HepG2 (cell line): ENCODE measurements around the gene VTN. TPM values are rescaled to one million over a fixed set of nuclear protein-coding genes. Genes with fewer than 3 reads are reported as not detected.
A peak's percentile ranks its signal among the peaks of the same experiment; 100 is the strongest.

ENCODE experiments used
- ATAD3A ChIP-seq: sonication (generic); formaldehyde crosslinking; IDR thresholded peaks from 2 replicates; pipeline ENCODE4 v1.4.0; 2020; ENCODE audit warnings: missing genetic modification reagents
- GZF1 ChIP-seq: sonication (generic); formaldehyde crosslinking; IDR thresholded peaks from 2 replicates; pipeline ENCODE4 v1.5.1; 2020; ENCODE audit warnings: mild to moderate bottlenecking, missing genetic modification reagents
- HNF4A ChIP-seq: sonication (generic); formaldehyde crosslinking; IDR thresholded peaks from 2 replicates; pipeline ENCODE4 v1.4.0; 2020; ENCODE audit warnings: missing genetic modification reagents
- KMT2A ChIP-seq: sonication (generic); formaldehyde crosslinking; IDR thresholded peaks from 2 replicates; pipeline ENCODE4 v1.4.0; 2020; ENCODE audit warnings: missing genetic modification reagents
- MATR3 ChIP-seq: sonication (generic); formaldehyde crosslinking; IDR thresholded peaks from 2 replicates; pipeline ENCODE4 v1.4.0; 2020; ENCODE audit warnings: missing genetic modification reagents
- ONECUT2 ChIP-seq: sonication (generic); formaldehyde crosslinking; IDR thresholded peaks from 2 replicates; pipeline ENCODE4 v1.4.0; 2020; ENCODE audit warnings: missing genetic modification reagents
- PITX1 ChIP-seq: sonication (generic); formaldehyde crosslinking; IDR thresholded peaks from 2 replicates; pipeline ENCODE4 v1.5.1; 2020; ENCODE audit warnings: mild to moderate bottlenecking, missing genetic modification reagents
- SMAD3 ChIP-seq: sonication (generic); formaldehyde crosslinking; IDR thresholded peaks from 2 replicates; pipeline ENCODE4 v1.4.0; 2020; ENCODE audit warnings: missing genetic modification reagents
- ZBTB3 ChIP-seq: sonication (generic); formaldehyde crosslinking; IDR thresholded peaks from 2 replicates; pipeline ENCODE4 v1.4.0; 2020; ENCODE audit warnings: low read depth, mild to moderate bottlenecking, moderate library complexity, missing genetic modification reagents, borderline replicate concordance
- ZFP36 ChIP-seq: fragments of 150-350 bp; IDR thresholded peaks from 2 replicates; pipeline ENCODE4 v1.6.1; 2018; ENCODE audit warnings: borderline replicate concordance, low read length, low read depth; ENCODE audit not compliant: partially characterized antibody
- ZKSCAN8 ChIP-seq: IDR thresholded peaks from 2 replicates; pipeline ENCODE4 v1.6.1; 2016; ENCODE audit warnings: borderline replicate concordance, missing genetic modification reagents, missing compliant biosample characterization
- ZNF207 ChIP-seq: fragments of 450-650 bp; IDR thresholded peaks from 2 replicates; pipeline ENCODE4 v1.6.1; 2016; ENCODE audit warnings: antibody characterized with exemption, borderline replicate concordance
- ZNF567 ChIP-seq: sonication (generic); formaldehyde crosslinking; IDR thresholded peaks from 2 replicates; pipeline ENCODE4 v1.8.1; 2023; ENCODE audit warnings: mild to moderate bottlenecking, missing genetic modification reagents, borderline replicate concordance
- ZNF713 ChIP-seq: sonication (generic); formaldehyde crosslinking; IDR thresholded peaks from 2 replicates; pipeline ENCODE4 v1.4.0; 2020; ENCODE audit warnings: mild to moderate bottlenecking, missing genetic modification reagents
- ZNF768 ChIP-seq: sonication (generic); formaldehyde crosslinking; IDR thresholded peaks from 2 replicates; pipeline ENCODE4 v1.4.0; 2020; ENCODE audit warnings: missing genetic modification reagents
- polyA plus RNA-seq, 8 experiments: library from polyadenylated mRNA; depleted of rRNA in 3 of 8; stranded (reverse) in 7 of 8; unstranded in 1 of 8; fragments of >200 nt; fragmentation: Illumina TruSeq in 4 of 8; extraction: Trizol in 4 of 8; gene quantifications; 2 replicates each; pipeline versions ENCODE4 v1.2.1 to v1.2.3, GENCODE V29; 2011 to 2016; ENCODE audit warnings: low read depth in 4 of 8, missing spikeins in 1 of 8, mixed read lengths in 1 of 8; ENCODE audit not compliant: insufficient read depth in 1 of 8
- total RNA-seq, 5 experiments: library from RNA; depleted of rRNA; stranded (reverse); fragments of >200 nt; fragmentation: Illumina TruSeq; extraction: Trizol; gene quantifications; 2 replicates each; pipeline ENCODE4 v1.2.3, GENCODE V29; 2016; ENCODE audit warnings: low read depth in 1 of 5
- TF ChIP-seq, protein P1 (sequence below): sonication (generic); formaldehyde crosslinking; IDR thresholded peaks from 2 replicates; pipeline ENCODE4 v1.5.0; 2020; ENCODE audit warnings: mild to moderate bottlenecking, missing genetic modification reagents
- TF ChIP-seq, protein P2 (sequence below): sonication (generic); formaldehyde crosslinking; IDR thresholded peaks from 2 replicates; pipeline ENCODE4 v1.5.1; 2020; ENCODE audit warnings: missing genetic modification reagents, mild to moderate bottlenecking, borderline replicate concordance
- TF ChIP-seq, protein P3 (sequence below): sonication (generic); formaldehyde crosslinking; IDR thresholded peaks from 2 replicates; pipeline ENCODE4 v1.4.0; 2020; ENCODE audit warnings: low read depth, missing genetic modification reagents
- TF ChIP-seq, protein P4 (sequence below): IDR thresholded peaks from 2 replicates; pipeline ENCODE4 v1.6.1; 2016; ENCODE audit warnings: low read depth
- TF ChIP-seq, protein P5 (sequence below): sonication (generic); formaldehyde crosslinking; IDR thresholded peaks from 2 replicates; pipeline ENCODE4 v1.8.1; 2023; ENCODE audit warnings: mild to moderate bottlenecking, missing genetic modification reagents

The VTN gene
- total and polyA plus RNA-seq, 2 of the 13 experiments (the other 11 are each of a cell fraction or from before 2014, with no cell fraction given), result 108 to 131 TPM

DNA sequence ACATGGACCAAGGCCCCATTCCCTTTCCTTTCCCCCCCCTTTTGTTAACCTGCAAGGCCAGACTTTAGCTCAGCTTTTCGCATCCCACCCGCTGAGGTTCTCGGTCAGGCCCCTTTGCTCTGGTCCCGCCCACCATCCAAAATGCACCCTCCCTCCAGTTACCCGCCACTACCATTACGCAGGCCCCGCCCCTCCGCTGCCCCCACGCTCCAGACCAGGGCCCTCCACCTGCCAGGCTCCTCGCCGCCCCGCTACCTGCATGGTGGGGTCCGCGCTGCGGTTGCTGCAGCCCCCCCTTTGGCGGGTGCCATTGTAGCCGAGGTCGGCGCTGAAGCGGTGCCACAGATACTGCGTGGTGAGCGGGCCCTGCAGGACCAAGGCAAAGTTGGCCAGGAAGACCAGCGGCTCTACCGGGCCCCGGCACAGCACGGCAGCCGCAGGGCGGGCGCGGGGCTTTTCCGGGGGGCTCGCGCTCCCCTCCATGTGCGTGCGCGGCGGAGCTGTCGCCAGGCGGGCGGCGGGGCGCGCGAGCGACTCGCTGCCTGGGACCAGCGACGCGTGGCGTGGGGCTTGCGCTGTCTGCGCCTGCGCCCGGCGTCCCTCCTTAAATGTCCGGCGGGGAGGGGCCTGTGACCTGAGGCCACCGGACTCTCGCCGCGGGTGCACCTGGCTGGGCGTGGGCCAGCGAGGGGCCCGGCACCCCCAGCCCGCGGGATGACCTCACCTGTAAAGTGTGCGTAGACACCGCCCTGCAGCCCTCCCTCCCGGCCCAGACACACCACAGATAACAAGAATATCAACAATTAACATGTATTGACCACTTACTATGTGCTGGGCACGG, 35.7 kb upstream of the VTN start, which contains the start of gene SLC46A1 (continued):
- TF ChIP-seq, protein P1, sequence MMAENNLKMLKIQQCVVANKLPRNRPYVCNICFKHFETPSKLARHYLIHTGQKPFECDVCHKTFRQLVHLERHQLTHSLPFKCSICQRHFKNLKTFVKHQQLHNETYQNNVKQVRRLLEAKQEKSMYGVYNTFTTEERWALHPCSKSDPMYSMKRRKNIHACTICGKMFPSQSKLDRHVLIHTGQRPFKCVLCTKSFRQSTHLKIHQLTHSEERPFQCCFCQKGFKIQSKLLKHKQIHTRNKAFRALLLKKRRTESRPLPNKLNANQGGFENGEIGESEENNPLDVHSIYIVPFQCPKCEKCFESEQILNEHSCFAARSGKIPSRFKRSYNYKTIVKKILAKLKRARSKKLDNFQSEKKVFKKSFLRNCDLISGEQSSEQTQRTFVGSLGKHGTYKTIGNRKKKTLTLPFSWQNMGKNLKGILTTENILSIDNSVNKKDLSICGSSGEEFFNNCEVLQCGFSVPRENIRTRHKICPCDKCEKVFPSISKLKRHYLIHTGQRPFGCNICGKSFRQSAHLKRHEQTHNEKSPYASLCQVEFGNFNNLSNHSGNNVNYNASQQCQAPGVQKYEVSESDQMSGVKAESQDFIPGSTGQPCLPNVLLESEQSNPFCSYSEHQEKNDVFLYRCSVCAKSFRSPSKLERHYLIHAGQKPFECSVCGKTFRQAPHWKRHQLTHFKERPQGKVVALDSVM, result no peak
- TF ChIP-seq MATR3 (no peak), ZBTB3 (CRISPR knock-in tag) (peak; percentile 33; the same call in 1 of the 2 replicates), ATAD3A (CRISPR knock-in tag) (no peak), SMAD3 (CRISPR knock-in tag) (no peak), PITX1 (CRISPR knock-in tag) (no peak), GZF1 (CRISPR knock-in tag) (no peak), ZNF207 (no peak), ZNF768 (CRISPR knock-in tag) (peak; percentile 34; the same call in 1 of the 2 replicates), ZKSCAN8 (CRISPR knock-in tag) (no peak), ZFP36 (no peak), ONECUT2 (CRISPR knock-in tag) (no peak), KMT2A (CRISPR knock-in tag) (peak; percentile 23), ZNF567 (no peak), HNF4A (CRISPR knock-in tag) (no peak; the same call in 1 of the 2 replicates), ZNF713 (CRISPR knock-in tag) (no peak)
- TF ChIP-seq, protein P2, sequence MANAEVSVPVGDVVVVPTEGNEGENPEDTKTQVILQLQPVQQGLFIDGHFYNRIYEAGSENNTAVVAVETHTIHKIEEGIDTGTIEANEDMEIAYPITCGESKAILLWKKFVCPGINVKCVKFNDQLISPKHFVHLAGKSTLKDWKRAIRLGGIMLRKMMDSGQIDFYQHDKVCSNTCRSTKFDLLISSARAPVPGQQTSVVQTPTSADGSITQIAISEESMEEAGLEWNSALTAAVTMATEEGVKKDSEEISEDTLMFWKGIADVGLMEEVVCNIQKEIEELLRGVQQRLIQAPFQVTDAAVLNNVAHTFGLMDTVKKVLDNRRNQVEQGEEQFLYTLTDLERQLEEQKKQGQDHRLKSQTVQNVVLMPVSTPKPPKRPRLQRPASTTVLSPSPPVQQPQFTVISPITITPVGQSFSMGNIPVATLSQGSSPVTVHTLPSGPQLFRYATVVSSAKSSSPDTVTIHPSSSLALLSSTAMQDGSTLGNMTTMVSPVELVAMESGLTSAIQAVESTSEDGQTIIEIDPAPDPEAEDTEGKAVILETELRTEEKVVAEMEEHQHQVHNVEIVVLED (CRISPR knock-in tag), result peak; percentile 35; the same call in 1 of the 2 replicates
- TF ChIP-seq, protein P3, sequence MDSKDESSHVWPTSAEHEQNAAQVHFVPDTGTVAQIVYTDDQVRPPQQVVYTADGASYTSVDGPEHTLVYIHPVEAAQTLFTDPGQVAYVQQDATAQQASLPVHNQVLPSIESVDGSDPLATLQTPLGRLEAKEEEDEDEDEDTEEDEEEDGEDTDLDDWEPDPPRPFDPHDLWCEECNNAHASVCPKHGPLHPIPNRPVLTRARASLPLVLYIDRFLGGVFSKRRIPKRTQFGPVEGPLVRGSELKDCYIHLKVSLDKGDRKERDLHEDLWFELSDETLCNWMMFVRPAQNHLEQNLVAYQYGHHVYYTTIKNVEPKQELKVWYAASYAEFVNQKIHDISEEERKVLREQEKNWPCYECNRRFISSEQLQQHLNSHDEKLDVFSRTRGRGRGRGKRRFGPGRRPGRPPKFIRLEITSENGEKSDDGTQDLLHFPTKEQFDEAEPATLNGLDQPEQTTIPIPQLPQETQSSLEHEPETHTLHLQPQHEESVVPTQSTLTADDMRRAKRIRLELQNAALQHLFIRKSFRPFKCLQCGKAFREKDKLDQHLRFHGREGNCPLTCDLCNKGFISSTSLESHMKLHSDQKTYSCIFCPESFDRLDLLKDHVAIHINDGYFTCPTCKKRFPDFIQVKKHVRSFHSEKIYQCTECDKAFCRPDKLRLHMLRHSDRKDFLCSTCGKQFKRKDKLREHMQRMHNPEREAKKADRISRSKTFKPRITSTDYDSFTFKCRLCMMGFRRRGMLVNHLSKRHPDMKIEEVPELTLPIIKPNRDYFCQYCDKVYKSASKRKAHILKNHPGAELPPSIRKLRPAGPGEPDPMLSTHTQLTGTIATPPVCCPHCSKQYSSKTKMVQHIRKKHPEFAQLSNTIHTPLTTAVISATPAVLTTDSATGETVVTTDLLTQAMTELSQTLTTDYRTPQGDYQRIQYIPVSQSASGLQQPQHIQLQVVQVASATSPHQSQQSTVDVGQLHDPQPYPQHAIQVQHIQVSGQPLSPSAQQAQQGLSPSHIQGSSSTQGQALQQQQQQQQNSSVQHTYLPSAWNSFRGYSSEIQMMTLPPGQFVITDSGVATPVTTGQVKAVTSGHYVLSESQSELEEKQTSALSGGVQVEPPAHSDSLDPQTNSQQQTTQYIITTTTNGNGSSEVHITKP (CRISPR knock-in tag), result peak; percentile 63; the same call in 1 of the 2 replicates
- TF ChIP-seq, protein P4, sequence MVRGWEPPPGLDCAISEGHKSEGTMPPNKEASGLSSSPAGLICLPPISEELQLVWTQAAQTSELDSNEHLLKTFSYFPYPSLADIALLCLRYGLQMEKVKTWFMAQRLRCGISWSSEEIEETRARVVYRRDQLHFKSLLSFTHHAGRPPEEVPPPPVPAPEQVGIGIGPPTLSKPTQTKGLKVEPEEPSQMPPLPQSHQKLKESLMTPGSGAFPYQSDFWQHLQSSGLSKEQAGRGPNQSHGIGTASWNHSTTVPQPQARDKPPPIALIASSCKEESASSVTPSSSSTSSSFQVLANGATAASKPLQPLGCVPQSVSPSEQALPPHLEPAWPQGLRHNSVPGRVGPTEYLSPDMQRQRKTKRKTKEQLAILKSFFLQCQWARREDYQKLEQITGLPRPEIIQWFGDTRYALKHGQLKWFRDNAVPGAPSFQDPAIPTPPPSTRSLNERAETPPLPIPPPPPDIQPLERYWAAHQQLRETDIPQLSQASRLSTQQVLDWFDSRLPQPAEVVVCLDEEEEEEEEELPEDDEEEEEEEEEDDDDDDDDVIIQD (CRISPR knock-in tag), result no peak
- TF ChIP-seq, protein P5, sequence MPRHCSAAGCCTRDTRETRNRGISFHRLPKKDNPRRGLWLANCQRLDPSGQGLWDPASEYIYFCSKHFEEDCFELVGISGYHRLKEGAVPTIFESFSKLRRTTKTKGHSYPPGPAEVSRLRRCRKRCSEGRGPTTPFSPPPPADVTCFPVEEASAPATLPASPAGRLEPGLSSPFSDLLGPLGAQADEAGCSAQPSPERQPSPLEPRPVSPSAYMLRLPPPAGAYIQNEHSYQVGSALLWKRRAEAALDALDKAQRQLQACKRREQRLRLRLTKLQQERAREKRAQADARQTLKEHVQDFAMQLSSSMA (CRISPR knock-in tag), result no peak
